ENCODE measurements around the gene EPHA7. TPM values are rescaled to one million over a fixed set of nuclear protein-coding genes. Genes with fewer than 3 reads are reported as not detected.

Gene EPHA7
- total RNA-seq, 4 donors from 2014 or later: 0.11 to 0.95 (median 0.47) TPM; not detected in 1

DNA sequence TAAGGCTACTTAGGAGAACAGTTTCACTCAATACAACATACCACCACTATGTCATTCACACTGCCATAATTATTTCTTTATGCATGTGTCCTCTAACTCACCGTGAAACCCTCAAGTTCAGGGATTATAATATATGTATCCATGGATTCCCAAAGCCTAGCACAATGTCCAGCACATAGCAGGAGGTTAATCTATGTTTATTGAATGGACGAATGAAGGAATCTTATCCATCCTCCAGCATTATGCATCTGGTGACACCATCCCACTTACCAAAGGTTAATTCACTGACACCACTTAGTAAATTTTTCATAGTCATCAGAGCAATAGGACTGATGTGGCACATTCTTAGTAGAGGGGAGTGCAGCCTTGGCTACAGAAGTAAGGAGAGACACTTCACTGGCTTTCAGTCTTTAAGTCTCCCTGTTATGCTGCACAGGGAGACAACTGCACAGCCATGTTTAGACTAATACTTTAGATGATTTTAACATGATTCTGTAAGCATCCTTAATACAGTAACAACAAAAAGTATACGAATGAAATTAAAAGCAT, 49.7 kb downstream of the EPHA7 start:
- Histone ChIP-seq H3K27ac (no peak overlapping the region), H3K9me3 (peaks cover 0 to 3% (median 0%) of the 10 kb centered on the region in 3 donors), H3K4me1 (no peaks in the 10 kb centered on the region), H3K4me3 (no peak overlapping the region), H3K36me3 (no peaks in the 10 kb centered on the region), H3K27me3 (no peaks in the 10 kb centered on the region)
- TF ChIP-seq POLR2A (IDR thresholded peaks at IDR 0.05): no peak
- TF ChIP-seq, protein P1, sequence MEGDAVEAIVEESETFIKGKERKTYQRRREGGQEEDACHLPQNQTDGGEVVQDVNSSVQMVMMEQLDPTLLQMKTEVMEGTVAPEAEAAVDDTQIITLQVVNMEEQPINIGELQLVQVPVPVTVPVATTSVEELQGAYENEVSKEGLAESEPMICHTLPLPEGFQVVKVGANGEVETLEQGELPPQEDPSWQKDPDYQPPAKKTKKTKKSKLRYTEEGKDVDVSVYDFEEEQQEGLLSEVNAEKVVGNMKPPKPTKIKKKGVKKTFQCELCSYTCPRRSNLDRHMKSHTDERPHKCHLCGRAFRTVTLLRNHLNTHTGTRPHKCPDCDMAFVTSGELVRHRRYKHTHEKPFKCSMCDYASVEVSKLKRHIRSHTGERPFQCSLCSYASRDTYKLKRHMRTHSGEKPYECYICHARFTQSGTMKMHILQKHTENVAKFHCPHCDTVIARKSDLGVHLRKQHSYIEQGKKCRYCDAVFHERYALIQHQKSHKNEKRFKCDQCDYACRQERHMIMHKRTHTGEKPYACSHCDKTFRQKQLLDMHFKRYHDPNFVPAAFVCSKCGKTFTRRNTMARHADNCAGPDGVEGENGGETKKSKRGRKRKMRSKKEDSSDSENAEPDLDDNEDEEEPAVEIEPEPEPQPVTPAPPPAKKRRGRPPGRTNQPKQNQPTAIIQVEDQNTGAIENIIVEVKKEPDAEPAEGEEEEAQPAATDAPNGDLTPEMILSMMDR (IDR thresholded peaks at IDR 0.05): no peak
- intact Hi-C loops (cut with DNase I): no loop called here
- WGBS, 2 donors: 72 to 75% methylated on average over 3 of the region's 3 CpGs
- no peak for DNase-seq

GRCh38 chr6:93366506-93366905, 52.9 kb downstream of the EPHA7 start:
- intact Hi-C loops (cut with DNase I): no loop called here

GRCh38 chr6:93365445-93365844, 53.9 kb downstream of the EPHA7 start:
- no peak for DNase-seq

More at GRCh38 chr6:93366506-93366905, 52.9 kb downstream of the EPHA7 start:
- no peak for DNase-seq
- no peaks in the 10 kb centered on the region for H3K4me1 ChIP-seq
- no peaks in the 10 kb centered on the region for H3K27me3 ChIP-seq
- H3K27ac ChIP-seq: no peak overlapping the region
- TF ChIP-seq POLR2A (IDR thresholded peaks at IDR 0.05): no peak
- TF ChIP-seq, protein P1 (IDR thresholded peaks at IDR 0.05): no peak
- H3K4me3 ChIP-seq: no peak overlapping the region
- H3K9me3 ChIP-seq: peaks cover 0 to 3% (median 0%) of the 10 kb centered on the region in 3 donors
- H3K36me3 ChIP-seq: no peaks in the 10 kb centered on the region
- WGBS, 2 donors: 77 to 88% methylated on average over 6 to 7 of the region's 7 CpGs

DNA sequence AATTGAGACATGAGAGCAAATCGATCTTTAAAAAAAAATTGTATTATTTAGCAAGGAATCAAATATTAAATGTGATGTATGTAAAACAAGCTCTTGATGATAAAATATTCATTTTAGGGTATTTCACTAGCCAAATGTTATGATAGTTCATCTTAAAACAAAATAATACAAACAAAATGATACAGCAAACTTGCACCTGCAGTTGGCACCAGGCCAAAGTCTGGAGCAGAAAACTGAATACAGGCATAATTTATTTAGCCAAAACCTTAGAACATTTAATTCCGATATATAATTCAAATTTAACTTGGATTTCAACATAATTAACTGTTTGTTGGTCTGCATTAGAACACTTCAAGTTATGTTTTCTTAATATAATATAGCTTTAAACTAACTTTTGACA, 60.9 kb downstream of the EPHA7 start:
- Histone ChIP-seq H3K4me3 (no peak overlapping the region), H3K36me3 (no peaks in the 10 kb centered on the region), H3K4me1 (no peaks in the 10 kb centered on the region), H3K27ac (no peak overlapping the region), H3K9me3 (no peaks in the 10 kb centered on the region), H3K27me3 (no peaks in the 10 kb centered on the region)
- 75 to 77% methylated on average over 2 of the region's 2 CpGs for WGBS, 2 donors
- no peak for DNase-seq
- TF ChIP-seq, protein P1 (IDR thresholded peaks at IDR 0.05): no peak
- TF ChIP-seq POLR2A (IDR thresholded peaks at IDR 0.05): no peak
- intact Hi-C loops (cut with DNase I): no loop called here

More at GRCh38 chr6:93365445-93365844, 53.9 kb downstream of the EPHA7 start:
- H3K4me3 ChIP-seq: no peak overlapping the region
- H3K27ac ChIP-seq: no peak overlapping the region
- TF ChIP-seq POLR2A (IDR thresholded peaks at IDR 0.05): no peak
- TF ChIP-seq, protein P1 (IDR thresholded peaks at IDR 0.05): no peak
- H3K36me3 ChIP-seq: no peaks in the 10 kb centered on the region
- WGBS, 2 donors: 58 to 65% methylated on average over 3 of the region's 3 CpGs
- H3K9me3 ChIP-seq: no peaks in the 10 kb centered on the region
- H3K4me1 ChIP-seq: no peaks in the 10 kb centered on the region
- H3K27me3 ChIP-seq: no peaks in the 10 kb centered on the region
- intact Hi-C loops (cut with DNase I): no loop called here

DNA sequence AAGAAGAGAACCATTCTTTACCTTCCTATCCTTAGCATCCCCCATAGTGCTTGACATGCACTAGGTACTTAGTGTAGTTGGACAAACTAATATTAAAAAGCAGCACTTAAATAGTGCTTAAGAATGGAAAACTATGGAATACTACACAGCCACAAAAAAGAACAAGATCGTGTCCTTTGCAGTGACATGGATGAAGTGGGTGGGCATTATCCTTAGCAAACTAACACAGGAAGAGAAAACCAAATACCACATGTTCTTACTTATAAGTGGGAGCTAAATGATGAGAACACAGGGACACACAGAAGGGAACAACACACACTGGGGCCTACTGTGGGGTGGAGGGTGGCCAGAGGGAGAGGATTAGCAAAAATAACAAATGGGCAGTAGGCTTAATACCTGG, 66.8 kb downstream of the EPHA7 start:
- Histone ChIP-seq H3K4me1 (no peaks in the 10 kb centered on the region), H3K27me3 (no peaks in the 10 kb centered on the region), H3K27ac (no peak overlapping the region), H3K4me3 (no peak overlapping the region), H3K9me3 (no peaks in the 10 kb centered on the region), H3K36me3 (no peaks in the 10 kb centered on the region)
- DNase-seq: no peak
- intact Hi-C loops (cut with DNase I): no loop called here
- TF ChIP-seq POLR2A (IDR thresholded peaks at IDR 0.05): no peak
- TF ChIP-seq, protein P1 (IDR thresholded peaks at IDR 0.05): no peak
- WGBS, 2 donors: 69 to 71% methylated on average over 1 of the region's 1 CpG
